Spleen (tissue), 7 donors: ENCODE data around the gene AP1AR.

Experiments
- CTCF ChIP-seq, 11 experiments: fragments of 200-600 bp in 7 of 11; fragments of 450-650 bp in 4 of 11; sonication (generic) in 4 of 11; IDR thresholded peaks in 8 of 11; conservative IDR thresholded peaks in 3 of 11; 1 replicate in 7 of 11; 2 replicates in 4 of 11; pipeline versions ENCODE4 v1.4.0 to v1.8.0; 2016 to 2021; ENCODE audit warnings: antibody characterized with exemption in 11 of 11, inconsistent platforms in 4 of 11, mild to moderate bottlenecking in 1 of 11
- POLR2A ChIP-seq, 3 donors: fragments of 450-650 bp; IDR thresholded peaks; one replicate each; pipeline ENCODE4 v1.5.1; 2017; ENCODE audit warnings: antibody characterized with exemption in 3 of 3, mild to moderate bottlenecking in 1 of 3
- POLR2AphosphoS5 ChIP-seq, 3 donors: sonication (generic); formaldehyde crosslinking; IDR thresholded peaks; one replicate each; pipeline ENCODE4 v1.5.1; 2017; ENCODE audit warnings: antibody characterized with exemption in 3 of 3
- donor health status: DM: no; HTN: no; CAD: no; lungs with moderate emphysema.
- donor health status: DM: no; HTN: no; CAD: no.
- donor health status: DM: no; HTN: no; CAD: no.

GRCh38 chr4:112203593-112203992 is 28.0 kb upstream of the AP1AR start:
- TF ChIP-seq CTCF (IDR thresholded peaks at IDR 0.05 in 8 of 11, conservative IDR thresholded peaks at IDR 0.05 in 3 of 11) (no peak), POLR2A (IDR thresholded peaks at IDR 0.05) (no peak), POLR2AphosphoS5 (IDR thresholded peaks at IDR 0.05) (no peak)
